ENCODE results near the gene CDKN1B.

Gene CDKN1B

GRCh38 chr12:12699345-12699744 is 17.8 kb upstream of the CDKN1B start:
- DNase-seq (ENCODE audit: low read depth): no peak
- no peak overlapping the region for H3K4me3 ChIP-seq (ENCODE audit: low read depth, low read length)
- TF ChIP-seq, protein P1, sequence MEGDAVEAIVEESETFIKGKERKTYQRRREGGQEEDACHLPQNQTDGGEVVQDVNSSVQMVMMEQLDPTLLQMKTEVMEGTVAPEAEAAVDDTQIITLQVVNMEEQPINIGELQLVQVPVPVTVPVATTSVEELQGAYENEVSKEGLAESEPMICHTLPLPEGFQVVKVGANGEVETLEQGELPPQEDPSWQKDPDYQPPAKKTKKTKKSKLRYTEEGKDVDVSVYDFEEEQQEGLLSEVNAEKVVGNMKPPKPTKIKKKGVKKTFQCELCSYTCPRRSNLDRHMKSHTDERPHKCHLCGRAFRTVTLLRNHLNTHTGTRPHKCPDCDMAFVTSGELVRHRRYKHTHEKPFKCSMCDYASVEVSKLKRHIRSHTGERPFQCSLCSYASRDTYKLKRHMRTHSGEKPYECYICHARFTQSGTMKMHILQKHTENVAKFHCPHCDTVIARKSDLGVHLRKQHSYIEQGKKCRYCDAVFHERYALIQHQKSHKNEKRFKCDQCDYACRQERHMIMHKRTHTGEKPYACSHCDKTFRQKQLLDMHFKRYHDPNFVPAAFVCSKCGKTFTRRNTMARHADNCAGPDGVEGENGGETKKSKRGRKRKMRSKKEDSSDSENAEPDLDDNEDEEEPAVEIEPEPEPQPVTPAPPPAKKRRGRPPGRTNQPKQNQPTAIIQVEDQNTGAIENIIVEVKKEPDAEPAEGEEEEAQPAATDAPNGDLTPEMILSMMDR (IDR thresholded peaks at IDR 0.05; ENCODE audit: low read depth, low read length, missing control alignments): no peak

DNA sequence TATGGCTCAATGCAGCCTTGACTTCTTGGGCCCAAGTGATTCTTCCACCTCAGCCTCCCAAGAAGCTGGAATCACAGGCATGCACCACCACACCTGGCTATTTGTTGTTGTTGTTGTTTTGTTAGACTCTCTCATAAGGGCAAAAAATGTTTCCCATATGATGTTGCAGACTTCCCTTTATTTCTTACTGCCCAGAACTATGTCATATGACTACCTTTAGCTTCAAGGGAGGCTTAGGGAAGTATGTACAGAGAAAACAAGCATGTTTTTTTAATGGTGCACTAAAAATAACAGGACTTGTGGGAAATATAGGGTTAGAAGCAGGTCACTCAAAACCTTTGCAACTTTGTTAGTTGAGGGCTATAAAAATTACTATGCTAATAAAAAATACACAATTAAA is 16.9 kb upstream of the CDKN1B start:
- H3K4me3 ChIP-seq (ENCODE audit: low read depth, low read length): no peak overlapping the region
- DNase-seq (ENCODE audit: low read depth): no peak
- TF ChIP-seq, protein P1 (IDR thresholded peaks at IDR 0.05; ENCODE audit: low read depth, low read length, missing control alignments): no peak

DNA sequence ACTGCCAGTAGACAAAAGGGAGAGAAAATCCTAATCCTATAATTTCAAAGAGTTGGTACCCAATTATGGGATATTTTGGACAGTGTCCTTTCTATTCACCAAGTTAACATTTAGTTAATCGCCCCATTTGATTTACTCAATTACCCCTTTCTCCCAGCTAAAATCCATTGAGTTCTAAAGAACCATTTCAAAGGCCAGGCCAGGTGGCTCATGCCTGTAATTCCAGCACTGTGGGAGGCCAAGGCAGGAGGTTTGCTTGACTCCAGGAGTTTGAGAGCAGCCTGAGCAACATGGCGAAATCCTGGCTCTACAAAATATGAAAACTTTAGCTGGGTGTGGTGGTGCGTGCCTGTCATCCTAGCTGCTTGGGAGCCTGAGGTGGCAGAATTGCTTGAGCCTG is 15.7 kb upstream of the CDKN1B start:
- DNase-seq (ENCODE audit: low read depth): no peak
- H3K4me3 ChIP-seq (ENCODE audit: low read depth, low read length): no peak overlapping the region
- TF ChIP-seq, protein P1 (IDR thresholded peaks at IDR 0.05; ENCODE audit: low read depth, low read length, missing control alignments): no peak

GRCh38 chr12:12704593-12705230 is 12.5 kb upstream of the CDKN1B start:
- DNase-seq (ENCODE audit: low read depth): no peak
- H3K4me3 ChIP-seq (ENCODE audit: low read depth, low read length): no peak overlapping the region
- TF ChIP-seq, protein P1 (IDR thresholded peaks at IDR 0.05; ENCODE audit: low read depth, low read length, missing control alignments): peak; percentile 58

- H3K4me3 ChIP-seq (ENCODE audit: low read depth, low read length): no peak overlapping the region
- DNase-seq (ENCODE audit: low read depth): no peak
- TF ChIP-seq, protein P1 (IDR thresholded peaks at IDR 0.05; ENCODE audit: low read depth, low read length, missing control alignments): no peak
These were observed 11.2 kb upstream of the CDKN1B start for GRCh38 chr12:12705838-12706520.

- H3K4me3 ChIP-seq (ENCODE audit: low read depth, low read length): peak overlapping the region; percentile 92
- no peak for DNase-seq (ENCODE audit: low read depth)
- TF ChIP-seq, protein P1 (IDR thresholded peaks at IDR 0.05; ENCODE audit: low read depth, low read length, missing control alignments): no peak
These were observed 3.3 kb upstream of the CDKN1B start for GRCh38 chr12:12713932-12714275.
